ENCODE results near the gene RHOH. TPM values are rescaled to one million over a fixed set of nuclear protein-coding genes. Genes with fewer than 3 reads are reported as not detected.
A peak's percentile ranks its signal among the peaks of the same experiment; 100 is the strongest.

Gene RHOH
- total and polyA plus RNA-seq, 10 of the 15 experiments (the other 5 are each of a cell fraction or from before 2014, with no cell fraction given): 46.5 to 120 (median 57.9) TPM

GRCh38 chr4:40251366-40251765, 54.5 kb downstream of the RHOH start:
- DNase-seq (ENCODE audit: low read depth, low spot score) (no peak), ATAC-seq (no peak), FAIRE-seq (no peak)
- TF ChIP-seq JUNB (IDR thresholded peaks at IDR 0.05) (peak; percentile 91), FOXM1 (IDR thresholded peaks at IDR 0.05; ENCODE audit: low read depth, low read length) (0 out of 2 replicates have a peak, but pooled peaks have one; percentile 25), BCL11A (IDR thresholded peaks at IDR 0.05; ENCODE audit: low read depth, low read length) (0 out of 2 replicates have a peak, but pooled peaks have one; percentile 14), NFIC (IDR thresholded peaks at IDR 0.05; ENCODE audit: low read depth, low read length) (peak; percentile 61; the same call in 1 of the 2 replicates), ZNF687 (IDR thresholded peaks at IDR 0.05) (no peak), IRF4 (IDR thresholded peaks at IDR 0.05; ENCODE audit: low read depth, low read length) (0 out of 2 replicates have a peak, but pooled peaks have one; percentile 18), ETV6 (conservative IDR thresholded peaks at IDR 0.05 in 1 of 2, IDR thresholded peaks at IDR 0.05 in 1 of 2; ENCODE audit: borderline replicate concordance in 1 of 2, low read depth in 1 of 2) (0 out of 4 replicates have a peak, but pooled peaks of 1 of the 2 experiments have one; percentile 36), EED (IDR thresholded peaks at IDR 0.05; ENCODE audit: low read depth) (peak; percentile 45), ZBTB11 (CRISPR knock-in tag; IDR thresholded peaks at IDR 0.05) (no peak), POLR2AphosphoS5 (IDR thresholded peaks at IDR 0.05; ENCODE audit: low read length) (no peak), RUNX3 (IDR thresholded peaks at IDR 0.05; ENCODE audit: low read length) (peak; percentile 28; the same call in 1 of the 2 replicates)
- BruUV-seq (replicated peaks): no TSS peak
- H3K9me3 ChIP-seq (replicated peaks; ENCODE audit: control insufficient read depth, insufficient read depth, low read length): no peaks in the 10 kb centered on the region
- H3K4me2 ChIP-seq (ENCODE audit: control insufficient read depth, insufficient read depth): no peak overlapping the region
- H3K4me1 ChIP-seq (ENCODE audit: control insufficient read depth, insufficient read depth, low read length): no peaks in the 10 kb centered on the region
- ChIA-PET POLR2A (no interaction called here), CTCF (interaction anchor here (1.1 kb wide), 1 partner anchor 74 kb away, joined by 3 read pairs; no protein-coding TSS in a partner anchor), RAD21 (ENCODE audit: unreplicated experiment) (no interaction called here), SMC1A (ENCODE audit: uncharacterized antibody, unreplicated experiment) (interaction anchor here (0.9 to 1.0 kb wide), 3 partner anchors 10 to 81 kb away, joined by 3 to 6 read pairs (median 3); no protein-coding TSS in a partner anchor)
- no peak overlapping the region for H3K27ac ChIP-seq (ENCODE audit: control insufficient read depth, insufficient read depth)
- H2AFZ ChIP-seq (ENCODE audit: control insufficient read depth, low read depth, low read length): no peak overlapping the region
- intact Hi-C loops (cut with micrococcal nuclease; ENCODE audit: unreplicated experiment): no loop called here
- no peak overlapping the region for H3K9ac ChIP-seq (ENCODE audit: control insufficient read depth, insufficient read depth, low read length)
- H3K36me3 ChIP-seq (ENCODE audit: control insufficient read depth in 2 of 2, insufficient read depth in 2 of 2, low read length in 1 of 2): peaks cover 3% of the 10 kb centered on the region in 2 experiments
- in situ Hi-C loops (cut with MboI): no loop called here
- H3K79me2 ChIP-seq (ENCODE audit: control insufficient read depth, insufficient read depth, low read length): no peaks in the 10 kb centered on the region
- 50% methylated on average over 2 of the region's 2 CpGs for WGBS (ENCODE audit: insufficient coverage, insufficient replicate concordance, low lambda C conversion rate, missing lambda C conversion rate)
- no peak overlapping the region for H3K4me3 ChIP-seq
- no peaks in the 10 kb centered on the region for H3K27me3 ChIP-seq (replicated peaks in 1 of 2; ENCODE audit: control insufficient read depth in 2 of 2, insufficient read depth in 2 of 2, low read length in 1 of 2)
- no peaks in the 10 kb centered on the region for H4K20me1 ChIP-seq (ENCODE audit: control insufficient read depth, insufficient read depth)

All from GM12878 (cell line).